ENCODE data around the gene SOHLH2.

GRCh38 chr13:36211567-36211966, 2.8 kb downstream of the SOHLH2 start:
- TF ChIP-seq CTCF (IDR thresholded peaks at IDR 0.05 in 4 of 5, conservative IDR thresholded peaks at IDR 0.05 in 1 of 5): no peak
- TF ChIP-seq POLR2A (IDR thresholded peaks at IDR 0.05): no peak
